Left renal cortex interstitium (tissue), 4 donors: ENCODE results near the gene NUP214. TPM values are rescaled to one million over a fixed set of nuclear protein-coding genes. Genes with fewer than 3 reads are reported as not detected.

Source experiments
- polyA plus RNA-seq, 4 donors: library from polyadenylated mRNA; unstranded; fragments of 120-200 nt; gene quantifications; one replicate each; pipeline ENCODE4 v1.2.1, GENCODE V29; 2013; ENCODE audit not compliant: insufficient read length in 4 of 4

NUP214 gene
- polyA plus RNA-seq, 4 donors: 39.8 to 68.5 (median 55.0) TPM

Other genes with a start within 250 kb of the NUP214 start
- under 1 TPM; 0.32 to 0.81 (median 0.49) TPM for gene QRFP, start 228.8 kb upstream of the NUP214 start, polyA plus RNA-seq
- under 1 TPM; 0.29 to 0.54 (median 0.38) TPM for gene FIBCD1, start 186.3 kb upstream of the NUP214 start, polyA plus RNA-seq
- gene LAMC3, start 116.4 kb upstream of the NUP214 start, polyA plus RNA-seq: 10 to 100 TPM; 23.6 to 38.8 (median 28.7) TPM
- gene AIF1L, start 29.1 kb upstream of the NUP214 start, polyA plus RNA-seq: 100 to 1,000 TPM; 364 to 376 (median 370) TPM
- 1 to 10 TPM; 2.6 to 3.5 (median 3.1) TPM for gene FAM78A, start 150.9 kb downstream of the NUP214 start, polyA plus RNA-seq
- 1 to 10 TPM; 2.6 to 3.5 (median 3.0) TPM for gene PLPP7, start 164.1 kb downstream of the NUP214 start, polyA plus RNA-seq